H1 (cell line): ENCODE results near the gene RFX2. TPM values are rescaled to one million over a fixed set of nuclear protein-coding genes. Genes with fewer than 3 reads are reported as not detected.

Experiments used
- CTCF ChIA-PET: fragments of 300-600 bp; sonication (Branson Sonifier 250); formaldehyde crosslinking; loops from one replicate; lab custom pipeline; 2021; ENCODE audit not compliant: partially characterized antibody; lab: Charles Lee
- POLR2A ChIA-PET: fragments of 300-600 bp; sonication (Branson Sonifier 250); formaldehyde crosslinking; loops from one replicate; lab custom pipeline; 2021; ENCODE audit warnings: inconsistent platforms; ENCODE audit not compliant: partially characterized antibody; lab: Charles Lee
- DNase-seq, 2 experiments: peaks; one replicate each; pipeline versions ENCODE4 v3.0.0 to v3.0.0-alpha.2; 2010 to 2022; ENCODE audit warnings: low spot score in 2 of 2, low read depth in 1 of 2, mixed read lengths in 1 of 2
- FAIRE-seq: peaks from 2 replicates; lab custom pipeline; 2011; peaks lifted over from hg19 to GRCh38; lab: Jason Lieb, UNC
- H2AFZ ChIP-seq: 2 replicates; pipeline ENCODE4 v1.8.1; 2012; ENCODE audit warnings: low read length, inconsistent platforms
- H2AK5ac ChIP-seq: 2 replicates; pipeline ENCODE4 v1.6.1; 2013; ENCODE audit warnings: low read depth, low read length
- H2BK120ac ChIP-seq: replicated peaks from 2 replicates; pipeline ENCODE3; 2013; ENCODE audit warnings: low read depth, low read length, inconsistent platforms
- H2BK12ac ChIP-seq: 2 replicates; pipeline ENCODE4 v1.6.1; 2013; ENCODE audit warnings: low read depth, low read length
- H2BK15ac ChIP-seq: 2 replicates; pipeline ENCODE4 v1.6.1; 2013; ENCODE audit warnings: low read length
- H2BK20ac ChIP-seq: 2 replicates; pipeline ENCODE4 v1.6.1; 2013; ENCODE audit warnings: low read length
- H2BK5ac ChIP-seq: 2 replicates; pipeline ENCODE4 v1.6.1; 2013; ENCODE audit warnings: low read depth, low read length
- H3K14ac ChIP-seq: 2 replicates; pipeline ENCODE4 v1.6.1; 2013; ENCODE audit warnings: inconsistent platforms; ENCODE audit not compliant: insufficient read length
- H3K18ac ChIP-seq: 2 replicates; pipeline ENCODE4 v1.6.1; 2013; ENCODE audit warnings: low read length; ENCODE audit errors: extremely low read depth
- H3K23ac ChIP-seq: 2 replicates; pipeline ENCODE4 v1.6.1; 2013; ENCODE audit warnings: inconsistent platforms; ENCODE audit not compliant: insufficient read length
- H3K23me2 ChIP-seq: 2 replicates; pipeline ENCODE4 v1.6.1; 2013; ENCODE audit warnings: low read depth, low read length
- H3K27ac ChIP-seq: 2 replicates; pipeline ENCODE4 v1.6.1; 2011; ENCODE audit warnings: low read depth, low read length, inconsistent platforms
- H3K27me3 ChIP-seq, 4 experiments: replicated peaks in 1 of 4; 1 replicate in 1 of 4; 2 replicates in 3 of 4; pipeline versions ENCODE4 v1.6.1 to v1.8.1; 2011 to 2013; ENCODE audit warnings: low read length in 3 of 4, mild to moderate bottlenecking in 3 of 4, inconsistent platforms in 2 of 4, mixed read lengths in 2 of 4, moderate library complexity in 1 of 4; ENCODE audit not compliant: control insufficient read depth in 3 of 4, insufficient read depth in 3 of 4; ENCODE audit errors: extremely low read depth in 1 of 4
- H3K36me3 ChIP-seq, 4 experiments: 2 replicates each; pipeline versions ENCODE4 v1.6.1 to v1.8.1; 2011 to 2013; ENCODE audit warnings: mild to moderate bottlenecking in 4 of 4, low read length in 3 of 4, moderate library complexity in 2 of 4, control low read depth in 1 of 4, inconsistent platforms in 1 of 4; ENCODE audit not compliant: insufficient read depth in 4 of 4, control insufficient read depth in 2 of 4
- H3K4ac ChIP-seq: replicated peaks from 2 replicates; pipeline ENCODE3; 2013; ENCODE audit warnings: low read length, low read depth, mixed read lengths, inconsistent platforms; ENCODE audit not compliant: insufficient read length
- H3K4me1 ChIP-seq, 4 experiments: replicated peaks in 1 of 4; 1 replicate in 1 of 4; 2 replicates in 3 of 4; pipeline versions ENCODE4 v1.6.1 to v1.8.1; 2011 to 2013; ENCODE audit warnings: low read length in 3 of 4, inconsistent platforms in 2 of 4, mixed read lengths in 1 of 4; ENCODE audit not compliant: insufficient read depth in 4 of 4, control insufficient read depth in 3 of 4
- H3K4me2 ChIP-seq, 2 experiments: 2 replicates each; pipeline versions ENCODE4 v1.6.1 to v1.8.1; 2011 to 2013; ENCODE audit warnings: low read depth in 2 of 2, low read length in 2 of 2, control low read depth in 1 of 2, inconsistent platforms in 1 of 2, mild to moderate bottlenecking in 1 of 2; ENCODE audit not compliant: insufficient read depth in 1 of 2
- H3K4me3 ChIP-seq, 4 experiments: fragments of 200-600, 300-600 bp in 1 of 4; sonication (generic), shearing (Covaris generic), sonication (Bioruptor Twin) in 1 of 4; 2 replicates each; pipeline versions ENCODE4 v1.5.1 to v1.8.1; 2011 to 2016; ENCODE audit warnings: low read length in 4 of 4, low read depth in 3 of 4, control low read depth in 2 of 4, inconsistent platforms in 2 of 4, mild to moderate bottlenecking in 2 of 4, mixed read lengths in 1 of 4, moderate library complexity in 1 of 4; ENCODE audit not compliant: insufficient read depth in 2 of 4; ENCODE audit errors: extremely low read depth in 1 of 4
- H3K56ac ChIP-seq: replicated peaks from 2 replicates; pipeline ENCODE3; 2013; ENCODE audit warnings: low read depth, mild to moderate bottlenecking, mixed read lengths, low read length, inconsistent platforms; ENCODE audit not compliant: insufficient read length
- H3K79me1 ChIP-seq: 2 replicates; pipeline ENCODE4 v1.6.1; 2013; ENCODE audit warnings: low read depth, low read length, control low read depth
- H3K79me2 ChIP-seq, 2 experiments: 2 replicates each; pipeline versions ENCODE4 v1.6.1 to v1.8.1; 2012 to 2013; ENCODE audit warnings: low read length in 2 of 2, mild to moderate bottlenecking in 2 of 2, inconsistent platforms in 1 of 2; ENCODE audit not compliant: insufficient read depth in 2 of 2, control insufficient read depth in 1 of 2
- H3K9ac ChIP-seq, 4 experiments: replicated peaks in 1 of 4; 1 replicate in 1 of 4; 2 replicates in 3 of 4; pipeline versions ENCODE4 v1.6.1 to v1.8.1; 2011 to 2013; ENCODE audit warnings: low read depth in 3 of 4, low read length in 3 of 4, control low read depth in 2 of 4, mild to moderate bottlenecking in 2 of 4, moderate library complexity in 2 of 4, inconsistent platforms in 1 of 4; ENCODE audit errors: extremely low read depth in 1 of 4
- H3K9me3 ChIP-seq, 2 experiments: 2 replicates each; pipeline versions ENCODE4 v1.6.1 to v1.8.1; 2012 to 2013; ENCODE audit warnings: mild to moderate bottlenecking in 2 of 2, moderate library complexity in 2 of 2, control low read depth in 1 of 2, inconsistent platforms in 1 of 2, low read depth in 1 of 2, low read length in 1 of 2, mixed read lengths in 1 of 2; ENCODE audit not compliant: insufficient read depth in 2 of 2
- H4K20me1 ChIP-seq, 2 experiments: replicated peaks in 1 of 2; 2 replicates each; pipeline versions ENCODE3 to v1.8.1; 2011 to 2013; ENCODE audit warnings: inconsistent platforms in 2 of 2, low read length in 2 of 2, mild to moderate bottlenecking in 1 of 2; ENCODE audit not compliant: insufficient read depth in 2 of 2, control insufficient read depth in 1 of 2
- H4K5ac ChIP-seq: 2 replicates; pipeline ENCODE4 v1.6.1; 2013; ENCODE audit warnings: low read length, low read depth, mixed read lengths, inconsistent platforms; ENCODE audit not compliant: insufficient read length
- H4K8ac ChIP-seq: 2 replicates; pipeline ENCODE4 v1.8.0; 2013; ENCODE audit warnings: mild to moderate bottlenecking, moderate library complexity, low read length, inconsistent platforms; ENCODE audit not compliant: insufficient read depth; ENCODE audit errors: extremely low read depth
- H4K91ac ChIP-seq: replicated peaks from 2 replicates; pipeline ENCODE3; 2013; ENCODE audit warnings: low read length, mixed read lengths, inconsistent platforms; ENCODE audit not compliant: insufficient read length
- SIX5 ChIP-seq: IDR thresholded peaks from 2 replicates; pipeline ENCODE4 v1.6.1; 2011; ENCODE audit warnings: mild to moderate bottlenecking, low read depth, low read length
- SP1 ChIP-seq: IDR thresholded peaks from 2 replicates; pipeline ENCODE4 v1.6.1; 2011; ENCODE audit warnings: low read depth, low read length
- SRF ChIP-seq: IDR thresholded peaks from 2 replicates; pipeline ENCODE4 v1.6.1; 2011; ENCODE audit warnings: mild to moderate bottlenecking, low read depth, low read length, moderate library complexity
- WGBS, 2 experiments: shearing (Covaris generic) in 1 of 2; methylation state at CpG; one replicate each; pipeline versions ENCODE4 v1.1.6 to v1.1.7; 2013 to 2015; ENCODE audit warnings: low lambda C conversion rate in 2 of 2, mixed read lengths in 2 of 2, inconsistent platforms in 1 of 2, low coverage in 1 of 2, missing lambda C conversion rate in 1 of 2; ENCODE audit not compliant: insufficient replicate concordance in 2 of 2, insufficient coverage in 1 of 2, insufficient read length in 1 of 2; ENCODE audit errors: extremely low coverage in 1 of 2, missing lambda C conversion rate in 1 of 2; 5-methylcytosine and 5-hydroxymethylcytosine counted together
- polyA plus RNA-seq, 7 experiments: library from polyadenylated mRNA; depleted of rRNA in 3 of 7; stranded (reverse) in 5 of 7; unstranded in 2 of 7; fragments of >200 nt in 5 of 7; fragments of 200-250 nt in 2 of 7; gene quantifications; 1 replicate in 5 of 7; 2 replicates in 1 of 7; 4 replicates in 1 of 7; pipeline versions ENCODE4 v1.2.1 to v1.2.3, GENCODE V29; 2011 to 2013; ENCODE audit warnings: missing spikeins in 2 of 7, mixed read lengths in 2 of 7
- total RNA-seq: library from RNA; stranded (reverse); fragmentation: NEBNext Ultra II Directional; extraction: Animal tissue kit (Norgen Biotek cat#: 25700); gene quantifications from 2 replicates; pipeline ENCODE4 v1.2.1, GENCODE V29; 2021

Gene RFX2
- total and polyA plus RNA-seq, 2 of the 8 experiments (the other 6 are each of a cell fraction or from before 2014, with no cell fraction given) = 4.8 to 5.3 TPM

DNA sequence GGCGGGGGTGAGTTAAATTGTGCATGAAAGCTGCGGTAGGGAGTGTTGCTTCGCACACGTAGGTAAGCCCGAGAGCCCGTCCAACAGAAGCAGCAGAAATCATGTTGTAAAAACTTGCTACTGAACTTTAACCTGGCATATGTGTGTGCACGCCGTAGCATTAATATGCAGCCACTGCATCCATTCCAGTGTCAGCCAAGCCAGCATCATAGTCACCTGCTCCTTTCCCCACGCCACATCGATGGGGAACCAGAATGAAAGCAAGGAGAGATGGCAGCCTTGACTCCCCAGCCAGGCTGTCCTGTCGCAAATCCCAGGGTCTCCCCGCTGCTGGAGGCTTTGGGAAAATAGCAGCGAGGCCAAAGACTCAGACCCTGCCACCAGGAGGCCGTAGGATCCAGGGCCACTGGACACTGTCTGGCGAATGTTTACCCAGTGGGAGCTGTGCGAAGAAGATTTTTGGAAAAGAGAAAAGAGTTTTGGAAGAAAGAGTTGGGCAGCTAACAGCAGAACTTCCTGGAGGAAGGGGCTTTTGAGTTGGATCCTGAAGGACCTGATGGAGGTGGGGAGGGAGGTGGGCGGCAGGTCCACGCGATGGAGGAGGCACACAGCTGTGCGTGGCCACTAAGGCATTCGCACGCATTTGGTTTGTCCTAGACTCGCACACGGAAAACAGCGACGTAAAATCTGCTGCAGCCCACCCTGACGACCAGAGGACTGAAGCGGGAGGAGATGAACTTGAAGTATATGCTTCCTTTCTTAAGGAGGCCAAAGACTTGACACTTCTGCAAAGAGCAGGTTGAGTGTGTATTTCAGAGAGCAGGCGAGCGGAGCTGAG is 83.7 kb downstream of the RFX2 start:
- H3K36me3 ChIP-seq = no peaks in the 10 kb centered on the region
- ChIA-PET POLR2A (no interaction called here), CTCF (interaction anchor here (0.7 to 2.9 kb wide), 8 partner anchors 8 to 191 kb away, joined by 3 to 13 read pairs (median 4); no protein-coding TSS in a partner anchor)
- no peak overlapping the region for H3K18ac ChIP-seq
- WGBS, 2 experiments = 90% methylated on average over 30 of the region's 30 CpGs; no CpG with 5 or more reads in 1 of the 2 experiments
- H3K9ac ChIP-seq = no peak overlapping the region
- H3K79me2 ChIP-seq = no peaks in the 10 kb centered on the region
- peaks cover 0 to 4% (median 0%) of the 10 kb centered on the region in 4 experiments; a peak in 3 of 7 replicates for H3K27me3 ChIP-seq
- no peak overlapping the region for H3K14ac ChIP-seq
- no peak overlapping the region for H3K4me3 ChIP-seq
- H2BK5ac ChIP-seq = no peak overlapping the region
- H2BK20ac ChIP-seq = no peak overlapping the region
- no peak overlapping the region for H2BK15ac ChIP-seq
- no peaks in the 10 kb centered on the region; a peak in 1 of 7 replicates for H3K4me1 ChIP-seq
- DNase-seq = no peak
- no peak overlapping the region for H3K56ac ChIP-seq
- no peaks in the 10 kb centered on the region for H3K23me2 ChIP-seq
- no peak overlapping the region for H3K23ac ChIP-seq
- no peak overlapping the region for H4K5ac ChIP-seq
- FAIRE-seq = no peak
- H3K79me1 ChIP-seq = no peaks in the 10 kb centered on the region
- H3K9me3 ChIP-seq = no peaks in the 10 kb centered on the region
- H4K20me1 ChIP-seq = no peaks in the 10 kb centered on the region
- H2BK120ac ChIP-seq = no peak overlapping the region
- H3K4me2 ChIP-seq = no peak overlapping the region
- no peak overlapping the region for H4K91ac ChIP-seq
- no peak for TF ChIP-seq SP1
- TF ChIP-seq SIX5 = no peak
- TF ChIP-seq SRF = no peak
- TF ChIP-seq, all 59 proteins: peak for 0
- H3K27ac ChIP-seq = no peak overlapping the region
- H2AK5ac ChIP-seq = no peak overlapping the region
- H2BK12ac ChIP-seq = no peak overlapping the region
- H3K4ac ChIP-seq = no peak overlapping the region
- no peak overlapping the region for H2AFZ ChIP-seq
- no peak overlapping the region; the same call in 1 of the 2 replicates for H4K8ac ChIP-seq
